NCI-H524 treated with DMSO at 0.1 percent for 48 hours (cell line): ENCODE data around the gene FNDC3B.
A peak's percentile ranks its signal among the peaks of the same experiment; 100 is the strongest.

ENCODE experiments used
- DNase-seq: peaks from one replicate; lab custom pipeline; 2025; lab: John Stamatoyannopoulos, UW

FNDC3B gene

GRCh38 chr3:172094621-172095557, 55.5 kb downstream of the FNDC3B start:
- DNase-seq: peak; percentile 48

- no peak for DNase-seq
Observed at GRCh38 chr3:172096881-172097420, 57.6 kb downstream of the FNDC3B start.

DNA sequence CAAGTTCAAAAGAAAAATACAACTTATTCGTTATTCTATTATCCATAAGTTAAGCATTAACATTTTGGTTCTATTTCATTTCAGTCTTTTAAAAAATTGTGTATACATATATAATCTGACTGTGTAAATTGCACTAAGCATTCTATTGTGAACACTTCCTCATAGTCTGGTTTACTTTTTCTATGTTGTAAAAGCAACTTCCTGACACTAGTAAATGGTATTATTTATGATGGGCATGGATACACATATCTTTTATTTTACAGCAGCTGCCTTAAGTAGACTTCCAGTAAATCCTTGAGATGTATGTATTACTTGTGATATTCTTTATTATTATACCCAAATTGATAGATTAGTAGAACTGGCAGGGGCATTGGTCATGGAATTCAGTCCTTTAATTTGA, 58.2 kb downstream of the FNDC3B start:
- DNase-seq: no peak

- no peak for DNase-seq
Observed at GRCh38 chr3:172098698-172099494, 59.5 kb downstream of the FNDC3B start.

DNA sequence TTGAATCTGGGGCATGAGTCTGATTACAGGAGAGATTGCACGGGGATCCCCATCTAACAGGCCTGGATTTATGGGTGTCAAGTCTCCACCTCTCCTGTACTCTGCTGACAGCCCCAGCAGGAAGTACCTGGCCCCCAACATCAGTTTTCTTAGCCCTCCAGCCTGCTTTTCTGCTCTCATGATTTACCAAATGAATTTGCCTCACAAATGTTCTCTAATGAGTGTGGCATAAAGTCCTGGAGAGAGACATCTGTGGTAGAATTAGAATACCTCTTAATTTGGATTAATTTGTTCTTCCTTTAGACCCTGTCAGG, 60.1 kb downstream of the FNDC3B start:
- DNase-seq: no peak

DNA sequence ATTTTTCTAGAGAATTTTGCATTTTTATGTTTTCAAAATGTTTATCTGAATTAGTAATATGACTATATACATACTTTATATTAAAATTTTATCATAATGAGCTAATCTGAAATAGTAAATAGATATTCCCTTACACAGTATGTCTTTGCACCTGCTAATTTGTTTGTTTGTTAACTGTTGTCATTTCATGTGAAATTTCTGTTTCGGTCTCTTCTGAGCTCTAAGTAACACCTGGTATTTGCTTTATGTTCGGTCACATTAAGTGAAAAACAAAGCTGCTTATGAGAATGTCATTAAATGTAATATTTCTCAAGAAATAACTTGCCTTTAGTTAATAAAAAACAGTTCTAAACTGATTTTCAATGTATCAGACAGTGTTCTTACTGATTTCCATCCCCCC, 61.1 kb downstream of the FNDC3B start:
- DNase-seq: no peak

DNA sequence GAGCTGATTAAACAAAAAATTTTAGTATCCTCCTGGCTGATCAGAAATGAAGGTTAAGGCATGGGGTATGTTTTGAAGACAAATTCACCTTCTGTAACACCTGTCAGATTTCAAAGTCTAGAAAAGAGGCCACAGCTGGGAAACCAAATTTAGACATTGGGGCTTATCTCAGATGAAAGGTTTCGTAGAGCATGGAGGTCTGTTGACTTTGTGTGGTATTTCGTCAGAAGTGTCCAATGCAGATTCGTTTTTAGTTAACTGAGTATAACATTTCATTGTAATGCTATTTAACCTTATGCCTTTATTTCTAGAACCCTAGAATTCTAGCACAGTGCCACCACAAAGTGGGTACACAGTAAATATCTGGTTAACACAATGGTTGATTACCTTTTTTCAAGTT, 61.7 kb downstream of the FNDC3B start:
- DNase-seq: no peak

DNA sequence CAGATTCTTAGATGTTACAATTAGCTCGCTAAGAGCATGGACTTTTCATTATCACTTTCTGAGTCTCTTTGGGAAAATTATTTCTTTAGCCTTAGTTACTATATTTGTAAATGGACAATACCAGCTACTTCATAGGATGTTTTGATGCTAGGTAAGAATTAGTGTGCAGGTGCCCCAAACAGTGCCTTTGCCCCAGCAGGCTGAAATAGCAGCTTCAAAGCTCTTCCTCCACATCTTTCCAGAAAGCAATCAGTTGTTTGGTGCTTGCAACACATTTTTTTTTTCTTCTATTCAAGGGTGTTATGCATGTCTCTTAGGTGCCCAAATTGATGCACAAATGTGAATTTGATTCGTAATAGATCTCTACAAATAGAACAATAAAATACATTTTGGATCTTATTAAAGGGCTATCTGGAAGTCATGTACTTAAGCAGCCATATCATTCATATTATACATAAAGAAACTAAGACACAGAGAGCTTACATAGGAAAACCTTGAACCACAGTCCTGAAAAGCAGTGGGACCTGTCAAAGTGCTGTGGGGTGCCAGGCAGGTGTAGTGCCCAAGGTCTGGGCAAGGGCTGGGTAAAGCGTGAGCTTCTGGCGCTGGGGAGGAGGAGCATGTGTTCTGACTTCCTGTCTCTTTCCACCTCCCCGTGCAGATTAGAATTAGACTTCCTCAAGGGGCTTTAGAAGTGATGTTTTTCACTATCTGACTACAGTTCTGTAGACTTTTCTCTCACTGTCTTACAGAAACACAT, 62.9 kb downstream of the FNDC3B start:
- DNase-seq: no peak

GRCh38 chr3:172102883-172103310, 63.5 kb downstream of the FNDC3B start:
- DNase-seq: no peak

- DNase-seq: peak; percentile 47
Observed at GRCh38 chr3:172103724-172104123, 64.3 kb downstream of the FNDC3B start.

DNA sequence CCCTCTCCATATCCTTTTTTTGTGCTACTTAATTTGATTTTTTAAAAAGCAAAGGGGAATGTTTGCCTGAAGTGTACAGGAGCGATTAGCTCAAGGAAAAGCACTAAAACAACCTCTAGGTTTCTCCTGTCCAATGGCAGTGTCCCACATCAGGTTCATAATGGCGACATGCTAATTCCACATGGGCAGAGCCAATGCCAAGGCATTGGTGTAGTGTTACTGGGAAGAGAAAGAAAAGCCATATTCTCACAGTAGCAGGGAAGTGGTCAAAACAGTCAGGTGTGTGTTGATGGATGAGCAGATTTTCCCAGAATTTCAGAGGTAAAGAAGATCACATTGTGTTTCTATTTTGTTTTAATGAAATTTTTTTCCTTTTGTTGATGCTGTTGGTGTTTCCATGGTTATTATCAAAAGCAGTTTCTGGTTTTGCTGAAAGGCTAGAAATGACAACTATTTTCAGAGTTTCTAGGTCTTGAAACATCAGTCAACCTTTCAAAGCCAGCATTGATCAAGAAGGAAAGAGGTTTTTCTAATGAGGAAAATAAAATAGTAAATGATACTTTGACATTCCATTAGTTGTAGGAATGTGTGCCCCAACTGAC, 65.2 kb downstream of the FNDC3B start:
- DNase-seq: no peak

DNA sequence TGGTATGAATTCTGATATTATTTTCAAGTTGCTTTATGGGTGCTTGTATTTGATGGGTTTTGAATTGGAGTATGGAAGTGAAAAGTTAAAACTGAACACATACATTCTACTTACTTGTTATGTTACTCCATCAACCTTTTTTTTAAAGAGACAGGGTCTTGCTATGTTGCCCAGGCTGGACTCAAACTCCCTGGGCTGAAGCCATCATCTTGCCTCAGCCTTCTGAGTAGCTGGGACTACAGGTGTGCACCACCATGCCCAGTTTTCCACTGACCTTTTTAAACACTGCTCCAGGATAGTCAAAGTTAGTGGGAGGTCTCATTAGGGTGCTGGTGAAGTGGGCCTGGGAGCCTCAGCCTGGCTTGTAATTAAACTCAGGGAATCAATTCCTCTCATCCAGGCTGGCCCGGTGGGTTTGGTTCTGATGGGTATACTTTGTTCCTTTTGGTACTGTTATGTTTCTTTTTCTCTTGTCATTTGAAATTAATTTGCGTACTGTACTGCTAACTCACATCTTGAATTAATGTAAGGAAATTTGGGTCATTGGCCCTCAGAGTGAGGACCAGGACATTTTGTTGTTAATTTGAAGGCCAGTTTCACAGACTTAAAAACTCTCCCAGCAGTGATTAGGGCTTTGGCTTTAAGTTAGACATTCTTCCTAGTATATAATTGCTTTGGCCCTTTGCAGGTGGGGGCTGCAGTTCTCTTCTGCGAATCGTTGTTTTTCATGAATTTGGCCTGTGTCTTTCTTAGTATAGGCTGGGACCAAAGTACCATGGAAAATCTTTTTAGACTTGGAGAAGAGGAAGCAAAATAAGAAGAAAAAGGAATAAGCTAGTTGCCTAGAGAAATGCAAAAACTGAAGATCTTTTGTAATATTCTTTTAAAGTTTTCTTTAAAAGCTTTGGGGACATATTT, 66.9 kb downstream of the FNDC3B start:
- no peak for DNase-seq

GRCh38 chr3:172106989-172107388, 67.6 kb downstream of the FNDC3B start:
- no peak for DNase-seq

DNA sequence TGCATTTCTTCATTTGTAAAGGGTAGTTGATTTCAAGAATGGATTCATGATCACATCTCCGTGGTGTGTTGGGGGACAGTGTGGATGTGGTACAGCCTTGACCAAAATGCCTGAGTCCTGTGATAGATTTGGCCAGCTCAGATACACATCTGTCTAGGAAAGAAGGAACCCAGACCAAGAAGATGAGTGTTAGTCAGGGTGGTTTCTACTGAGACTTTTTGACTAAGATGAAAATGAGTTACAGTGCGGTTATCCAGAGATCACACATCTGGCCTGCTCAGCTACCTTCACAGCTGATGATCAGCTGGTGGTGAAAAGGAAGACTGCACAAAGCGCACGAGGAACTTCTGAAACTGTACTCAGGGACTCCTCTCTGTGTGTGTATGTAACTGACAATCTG, 68.0 kb downstream of the FNDC3B start:
- DNase-seq: no peak

GRCh38 chr3:172110127-172110779, 70.9 kb downstream of the FNDC3B start:
- DNase-seq: no peak

- DNase-seq: no peak
Observed at GRCh38 chr3:172111163-172111562, 71.8 kb downstream of the FNDC3B start.

- no peak for DNase-seq
Observed at GRCh38 chr3:172112078-172112733, 72.8 kb downstream of the FNDC3B start.

DNA sequence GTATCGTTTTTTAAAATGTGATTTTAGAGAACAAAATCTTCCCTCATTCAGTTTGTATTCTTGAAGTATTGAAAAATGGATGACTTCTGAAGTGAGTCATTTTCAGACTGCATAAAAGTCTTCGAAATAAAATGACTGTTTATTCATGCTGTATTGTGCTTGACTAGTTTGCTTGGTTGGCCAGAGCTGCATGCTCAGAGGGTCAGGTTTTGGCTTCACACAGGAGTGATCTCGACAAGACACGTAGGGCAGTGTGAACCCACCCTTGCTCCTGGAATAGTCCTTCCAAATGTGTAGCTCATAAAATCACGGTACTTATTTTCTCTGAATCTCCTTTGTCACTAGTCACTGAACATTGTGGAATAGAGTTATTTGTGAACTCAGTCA, 73.3 kb downstream of the FNDC3B start:
- DNase-seq: no peak

GRCh38 chr3:172113710-172114109, 74.3 kb downstream of the FNDC3B start:
- DNase-seq: no peak

GRCh38 chr3:172115059-172115458, 75.7 kb downstream of the FNDC3B start:
- DNase-seq: no peak
